HG03378 (cell line): ENCODE results near the gene DOCK4.

Source experiments
- ATAC-seq: cut with Tn5 transposase; IDR thresholded peaks from one replicate; pipeline ENCODE4 v1.9.1; 2021; ENCODE audit warnings: mild to moderate bottlenecking, moderate library complexity; ENCODE audit not compliant: unreplicated experiment

Gene DOCK4

DNA sequence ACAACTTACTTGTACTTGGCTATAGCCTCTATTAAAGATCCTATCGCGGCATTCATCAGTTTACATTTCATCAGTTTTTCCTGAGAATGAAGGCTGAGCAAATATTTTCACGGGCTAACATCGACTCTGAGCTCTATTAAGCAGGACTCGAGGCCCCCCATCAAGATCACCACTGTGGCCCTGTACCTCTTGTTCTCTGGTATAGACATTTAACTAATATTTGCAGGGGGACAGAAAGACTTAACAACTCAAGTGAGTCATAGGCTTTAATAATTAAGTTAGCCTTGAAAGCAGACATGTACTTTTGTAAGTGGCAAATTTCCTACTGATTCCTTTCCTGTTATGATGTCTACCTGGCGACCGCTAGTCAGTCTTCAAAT is 45.4 kb downstream of the DOCK4 start:
- no peak for ATAC-seq

DNA sequence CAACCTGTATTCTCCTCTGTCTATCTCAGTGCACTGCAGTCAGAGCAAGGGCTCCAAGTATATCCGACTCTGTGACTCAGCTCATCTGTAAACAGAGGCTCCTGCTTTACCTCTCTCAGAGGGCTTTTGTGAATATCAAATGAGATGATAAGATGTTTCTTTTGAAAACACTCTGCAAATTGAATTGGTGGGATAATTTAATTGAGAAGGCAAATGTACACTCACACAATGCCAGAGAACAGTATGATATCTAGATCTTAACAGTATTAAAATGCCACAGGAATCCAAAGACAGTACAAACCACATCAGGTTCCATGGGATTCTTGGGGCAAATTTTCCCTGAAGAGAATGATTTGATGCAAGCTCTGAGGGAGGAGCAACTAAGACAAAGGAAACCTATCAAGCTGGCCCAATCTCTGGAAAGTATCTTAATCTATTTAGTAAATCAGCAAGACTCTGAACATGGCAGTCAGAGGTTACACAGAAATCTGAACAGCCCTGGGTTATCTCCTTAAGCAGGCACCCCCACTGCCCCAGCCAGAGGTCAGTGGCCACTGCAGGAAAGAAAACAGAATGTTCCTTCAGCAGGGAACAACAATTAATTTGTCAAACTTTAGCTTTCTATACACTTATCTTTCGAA is 45.9 kb downstream of the DOCK4 start:
- ATAC-seq: no peak

DNA sequence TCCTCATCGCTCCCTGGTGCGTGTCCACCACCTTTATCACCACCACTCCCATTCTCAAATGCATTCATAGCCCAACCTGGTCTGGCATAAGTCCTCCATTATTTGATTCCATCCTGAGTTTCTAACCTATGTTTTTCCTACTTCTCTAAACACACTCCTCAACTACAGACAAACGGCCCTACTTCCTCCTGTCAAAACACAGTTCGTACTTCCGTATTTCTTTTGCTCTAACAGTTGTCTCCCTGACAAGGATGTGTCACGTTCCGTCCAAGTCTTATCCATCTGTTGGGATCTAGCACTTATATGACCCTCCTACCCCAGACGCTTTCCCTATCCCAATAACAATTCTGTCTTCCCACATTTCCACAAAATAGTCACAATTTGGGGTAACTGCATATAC is 46.8 kb downstream of the DOCK4 start:
- no peak for ATAC-seq

DNA sequence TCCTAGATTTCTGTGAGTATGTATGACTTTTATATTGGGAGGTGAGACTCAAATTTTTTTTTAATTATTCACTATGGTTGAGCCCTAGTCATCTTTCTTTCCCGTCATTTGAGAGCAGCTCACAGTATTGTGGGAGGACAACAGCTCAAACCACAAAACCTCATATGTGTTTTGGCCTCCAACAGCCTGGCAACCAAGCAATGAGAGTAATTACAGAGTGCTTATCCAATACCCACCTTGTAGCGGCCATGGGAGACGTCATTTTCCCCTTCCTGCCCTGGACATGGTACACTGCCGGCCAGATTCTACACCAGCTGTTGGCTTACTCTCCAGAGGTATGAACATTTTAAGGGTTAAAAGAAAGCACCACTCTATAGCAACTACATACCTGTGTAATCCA is 49.1 kb downstream of the DOCK4 start:
- ATAC-seq: no peak

DNA sequence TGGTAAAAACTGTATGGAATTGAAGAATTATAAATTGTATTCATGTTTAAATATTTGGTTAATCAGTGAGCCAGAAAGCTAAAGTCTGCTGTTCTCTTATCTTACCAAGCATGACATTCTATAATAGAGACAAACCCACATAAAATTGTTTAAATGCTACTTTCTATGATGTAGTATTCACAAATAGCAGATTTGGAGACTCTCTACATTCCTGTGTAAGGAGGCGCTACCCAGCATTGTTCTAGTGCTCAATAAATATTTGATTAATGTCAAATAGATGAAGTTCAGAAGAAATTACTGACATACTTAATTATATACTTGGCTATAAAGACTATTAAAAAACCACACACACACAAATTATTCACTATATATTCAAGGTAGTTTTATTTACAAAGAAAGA is 49.8 kb downstream of the DOCK4 start:
- ATAC-seq: no peak

DNA sequence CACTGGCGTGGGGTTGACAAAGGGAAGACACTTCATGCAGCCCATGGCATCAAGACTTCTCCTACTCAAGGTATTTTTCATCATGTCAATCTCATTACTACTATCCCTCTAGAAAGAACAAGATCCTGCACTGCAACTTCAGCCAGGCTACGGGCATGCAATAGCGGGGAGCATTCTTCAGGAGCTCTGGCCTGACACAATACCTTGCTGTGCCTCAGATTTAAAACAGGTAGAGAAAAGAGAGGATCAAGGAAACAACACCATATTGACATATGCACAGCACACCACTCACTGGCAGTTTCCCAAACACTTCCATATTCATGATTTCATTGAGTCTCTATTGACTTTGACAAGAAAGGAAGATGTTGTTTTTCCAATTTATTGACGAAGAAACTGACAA is 51.5 kb downstream of the DOCK4 start:
- no peak for ATAC-seq

DNA sequence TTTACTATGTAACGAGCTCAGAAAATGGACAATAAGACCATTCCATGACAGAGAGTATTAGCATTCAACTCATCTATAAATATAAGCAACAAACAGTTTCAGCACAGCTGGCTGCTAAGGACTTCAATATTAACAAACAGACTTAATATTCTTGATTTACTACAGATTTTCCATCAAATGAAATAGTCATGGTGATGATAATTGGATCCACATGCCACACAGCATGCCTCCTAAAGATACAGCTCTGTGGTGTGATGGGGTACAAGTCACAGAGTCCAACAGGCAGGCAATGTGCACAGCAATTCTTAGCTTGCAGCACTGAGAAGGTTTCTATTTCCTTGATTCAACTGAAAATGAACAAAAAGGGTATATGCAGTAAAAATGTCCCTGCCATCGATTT is 54.0 kb downstream of the DOCK4 start:
- no peak for ATAC-seq

DNA sequence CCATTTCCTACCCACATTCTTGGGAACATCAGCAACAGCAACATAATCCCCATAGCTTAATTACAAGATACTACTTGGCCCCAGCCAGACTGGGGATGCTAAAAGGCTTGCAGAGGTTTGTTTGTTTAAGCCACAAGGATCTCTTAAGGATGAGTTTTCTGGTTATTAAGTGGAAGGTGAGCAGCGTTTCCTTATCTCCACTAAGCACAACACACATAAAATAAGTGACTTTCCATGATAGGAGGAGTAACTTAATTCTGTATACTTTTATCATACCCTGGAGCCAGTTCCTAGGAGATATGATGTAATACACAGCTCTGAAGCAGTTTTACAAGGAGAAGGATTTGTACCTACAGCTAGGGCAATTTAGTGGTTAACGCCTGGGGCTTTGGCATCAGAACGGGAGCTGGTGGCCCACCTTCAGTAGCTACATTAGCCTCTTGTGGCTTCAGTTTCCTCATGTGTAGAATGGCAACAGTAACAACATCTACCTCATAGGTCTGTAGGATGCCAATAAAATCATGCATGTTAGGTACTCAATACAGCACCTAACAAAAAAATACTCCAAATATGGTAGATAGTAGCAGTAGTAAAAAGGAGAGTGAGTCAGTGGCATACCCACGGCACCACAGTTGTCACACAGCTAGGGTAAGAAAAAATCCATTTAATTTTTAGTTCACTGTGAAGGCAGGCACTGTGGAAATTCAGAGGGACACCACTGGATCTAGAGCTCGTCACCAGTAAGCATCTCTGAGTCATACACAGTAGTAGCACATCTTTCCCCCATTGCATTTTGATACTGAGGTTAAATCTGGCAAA is 55.2 kb downstream of the DOCK4 start:
- no peak for ATAC-seq

DNA sequence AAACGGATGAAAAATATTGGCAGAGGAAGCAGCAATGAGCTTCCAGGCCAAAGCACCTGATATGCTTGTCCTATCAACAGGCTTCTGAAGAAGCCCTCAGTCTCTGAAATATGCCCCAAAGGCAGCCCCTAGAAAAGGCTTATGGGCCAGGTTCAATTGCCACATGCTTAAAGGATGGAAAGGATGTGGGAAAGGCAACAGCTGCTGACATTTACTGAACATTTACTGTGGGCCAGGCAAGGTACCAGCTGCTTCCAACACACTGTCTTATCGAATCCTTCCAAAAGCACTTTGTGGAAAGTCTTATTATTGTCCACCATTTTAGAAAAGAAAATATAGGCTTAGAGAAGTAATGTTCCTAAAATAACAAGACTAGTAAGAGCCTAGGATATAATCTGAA is 56.5 kb downstream of the DOCK4 start:
- ATAC-seq: no peak

DNA sequence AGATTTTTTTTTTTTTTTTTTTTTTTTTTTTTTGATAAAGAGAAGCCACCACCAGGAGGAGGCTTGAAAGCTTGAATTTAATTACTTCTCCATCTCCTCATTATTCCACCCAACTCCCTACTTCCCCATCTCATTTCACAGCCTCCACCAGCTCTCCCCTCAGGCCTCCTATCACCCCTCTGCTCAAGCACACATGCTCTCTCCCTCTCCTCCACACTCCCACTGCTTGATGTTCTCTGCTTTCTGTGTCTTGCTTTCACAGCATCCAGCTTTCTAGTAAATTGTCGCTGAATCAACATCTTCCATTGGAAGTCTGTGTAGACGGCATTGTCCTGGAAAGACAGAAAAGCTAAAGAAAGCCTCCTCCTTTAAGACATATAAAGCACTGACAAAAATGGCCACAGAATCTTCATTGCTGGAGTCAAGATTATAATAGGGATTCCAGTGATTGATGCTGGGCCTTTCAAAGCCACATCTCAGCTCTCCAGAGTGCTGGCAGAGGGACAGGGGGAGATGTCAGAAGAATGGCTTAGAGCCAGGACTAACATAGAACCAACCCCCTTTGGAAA is 58.3 kb downstream of the DOCK4 start:
- ATAC-seq: no peak

DNA sequence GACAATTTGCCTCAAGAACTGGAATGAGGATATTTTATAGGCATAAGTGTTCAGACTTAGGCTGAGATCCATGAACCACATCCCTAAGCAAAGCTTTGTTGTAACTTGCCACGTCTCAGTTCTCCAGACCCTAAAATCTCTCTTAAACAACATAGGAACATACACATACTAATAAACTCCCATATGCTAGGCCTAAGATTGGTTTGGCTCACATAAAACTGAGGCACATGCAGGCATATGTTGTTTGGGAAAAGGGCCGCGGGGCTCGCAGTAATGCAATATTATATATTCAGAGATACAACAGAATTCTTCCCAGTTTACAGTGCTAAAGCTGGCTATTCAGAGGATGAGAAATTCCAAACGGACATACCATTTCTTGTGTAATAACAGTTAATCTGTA is 61.0 kb downstream of the DOCK4 start:
- ATAC-seq: no peak

DNA sequence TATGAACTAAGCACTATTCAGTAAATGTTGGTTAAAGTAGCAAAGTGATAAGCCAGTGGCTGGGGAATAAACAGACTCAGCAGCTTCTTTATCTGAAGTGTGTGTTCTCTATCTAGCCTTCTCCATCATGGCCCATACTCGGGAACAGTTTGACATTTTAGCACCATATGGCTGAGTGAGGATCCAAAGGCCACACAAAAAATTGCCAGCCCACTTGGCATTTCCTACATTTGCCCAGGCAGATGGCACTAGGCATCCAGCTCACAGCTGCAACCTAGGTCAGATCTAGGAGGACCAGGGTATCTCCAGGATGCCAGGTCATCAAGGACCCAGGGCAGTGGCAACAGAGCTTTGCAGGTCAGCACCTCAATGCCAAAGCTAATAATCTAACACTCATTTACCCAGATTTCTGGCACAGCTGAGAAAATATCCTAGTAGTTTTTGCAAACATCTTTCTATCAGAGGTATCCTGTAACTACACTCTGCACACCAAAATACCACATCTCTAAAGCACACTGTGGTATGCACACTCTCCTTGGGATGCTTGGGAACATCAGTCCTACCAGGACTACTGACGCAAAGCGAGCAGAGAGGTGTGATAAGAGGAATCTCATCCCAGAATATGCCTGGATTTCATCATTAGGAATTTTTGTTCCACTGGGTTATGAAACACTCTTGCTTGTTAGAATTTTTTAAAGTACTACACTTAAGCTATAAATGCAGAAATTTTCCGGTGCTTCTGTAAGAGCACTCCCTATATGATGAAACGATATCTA is 61.7 kb downstream of the DOCK4 start:
- no peak for ATAC-seq

DNA sequence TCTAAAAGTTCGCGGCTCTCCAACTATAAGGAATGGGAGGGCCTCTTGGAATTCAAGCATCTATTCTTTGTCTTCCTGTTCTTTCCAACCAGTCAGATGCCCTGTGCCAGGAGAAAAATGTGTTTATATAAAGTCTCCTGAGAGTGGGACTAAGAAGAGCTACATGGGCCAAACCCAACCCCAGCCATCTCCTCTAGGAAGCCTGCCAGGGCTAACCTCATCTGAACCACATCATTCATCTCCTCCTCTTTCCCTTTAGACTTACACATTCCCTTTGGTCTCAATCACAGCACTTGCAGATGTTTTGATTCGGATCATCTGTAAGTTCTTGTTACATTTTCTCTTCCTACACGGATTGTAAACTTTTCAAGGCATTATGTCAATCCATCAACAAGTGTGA is 62.6 kb downstream of the DOCK4 start:
- no peak for ATAC-seq

DNA sequence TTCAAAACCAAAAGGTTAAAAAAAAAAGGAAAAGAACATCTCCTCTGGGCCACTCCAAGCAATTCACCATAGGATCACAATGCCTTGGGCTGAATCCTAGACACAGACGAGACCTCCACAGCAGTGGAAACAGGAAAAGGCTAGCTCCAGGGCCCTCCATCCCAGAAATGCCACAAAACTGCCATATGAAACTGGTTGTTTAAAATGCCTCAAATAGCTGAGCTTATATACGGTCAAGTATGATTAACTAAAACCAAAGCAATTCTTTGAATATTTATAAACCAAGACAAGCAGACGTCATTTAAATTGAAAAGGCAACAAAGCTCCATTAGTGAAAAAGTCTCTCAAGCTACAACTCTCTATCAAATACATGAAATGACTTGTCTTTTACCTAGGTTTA is 63.1 kb downstream of the DOCK4 start:
- ATAC-seq: no peak

DNA sequence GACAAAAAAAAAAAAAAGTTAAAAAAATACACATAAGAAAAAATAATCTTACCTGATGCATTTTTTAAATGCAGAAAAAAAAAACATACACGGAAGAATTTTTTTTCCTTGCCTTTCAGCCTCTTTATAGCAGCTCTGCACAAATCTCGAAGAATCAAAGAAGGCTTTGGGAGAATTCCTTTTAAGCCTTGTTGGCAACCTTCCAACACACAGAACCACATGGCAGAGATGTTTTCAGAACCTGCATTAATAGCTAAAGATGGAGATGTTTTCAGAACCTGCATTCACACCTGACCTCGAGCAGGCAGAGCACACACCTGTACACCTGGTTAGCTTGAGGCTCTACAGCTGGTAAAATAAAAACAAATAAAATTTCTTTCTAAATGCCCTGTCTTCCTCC is 65.6 kb downstream of the DOCK4 start:
- ATAC-seq: no peak

DNA sequence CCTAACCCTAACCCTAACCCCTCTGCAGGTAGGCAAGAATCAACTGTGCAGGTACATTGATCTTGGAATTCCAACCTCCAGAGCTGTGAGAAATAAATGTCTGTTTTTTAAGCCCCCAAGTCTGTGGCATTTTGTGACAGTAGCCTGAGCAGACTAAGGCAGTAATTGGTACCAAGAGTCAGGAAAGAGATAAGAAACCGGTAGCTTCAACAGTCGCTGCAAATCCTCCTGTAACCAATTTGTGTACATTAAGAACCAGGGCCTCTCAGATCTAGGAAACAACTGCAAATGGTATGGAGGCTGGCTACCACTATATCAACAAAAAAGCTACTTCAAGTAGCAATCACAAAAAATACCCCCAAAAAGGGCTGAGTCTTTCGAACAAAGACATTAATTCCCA is 67.3 kb downstream of the DOCK4 start:
- no peak for ATAC-seq

DNA sequence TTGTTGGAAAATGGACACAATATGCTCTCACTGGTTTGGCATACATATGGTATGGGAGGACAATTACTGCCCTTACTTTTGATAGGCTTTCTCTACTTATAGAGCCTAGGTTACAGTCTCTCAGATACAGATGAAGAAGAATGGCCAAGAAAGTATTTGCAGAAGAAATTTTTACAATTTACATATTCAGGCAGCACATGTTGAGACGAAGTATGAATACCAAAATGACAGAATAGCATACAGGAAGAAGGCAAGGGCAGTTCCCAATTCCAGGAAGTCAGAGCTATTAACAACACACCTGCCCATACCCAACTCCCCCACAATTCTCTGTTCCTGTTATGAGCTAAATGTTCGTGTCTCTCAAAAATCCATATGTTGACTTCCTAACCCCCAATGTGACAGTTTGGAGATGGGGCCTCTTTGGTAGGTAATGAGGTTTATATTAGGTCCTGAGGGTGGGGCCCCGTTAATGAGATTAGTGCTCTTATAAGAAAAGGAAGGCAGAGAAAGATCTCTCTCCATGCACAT is 67.8 kb downstream of the DOCK4 start:
- ATAC-seq: no peak

DNA sequence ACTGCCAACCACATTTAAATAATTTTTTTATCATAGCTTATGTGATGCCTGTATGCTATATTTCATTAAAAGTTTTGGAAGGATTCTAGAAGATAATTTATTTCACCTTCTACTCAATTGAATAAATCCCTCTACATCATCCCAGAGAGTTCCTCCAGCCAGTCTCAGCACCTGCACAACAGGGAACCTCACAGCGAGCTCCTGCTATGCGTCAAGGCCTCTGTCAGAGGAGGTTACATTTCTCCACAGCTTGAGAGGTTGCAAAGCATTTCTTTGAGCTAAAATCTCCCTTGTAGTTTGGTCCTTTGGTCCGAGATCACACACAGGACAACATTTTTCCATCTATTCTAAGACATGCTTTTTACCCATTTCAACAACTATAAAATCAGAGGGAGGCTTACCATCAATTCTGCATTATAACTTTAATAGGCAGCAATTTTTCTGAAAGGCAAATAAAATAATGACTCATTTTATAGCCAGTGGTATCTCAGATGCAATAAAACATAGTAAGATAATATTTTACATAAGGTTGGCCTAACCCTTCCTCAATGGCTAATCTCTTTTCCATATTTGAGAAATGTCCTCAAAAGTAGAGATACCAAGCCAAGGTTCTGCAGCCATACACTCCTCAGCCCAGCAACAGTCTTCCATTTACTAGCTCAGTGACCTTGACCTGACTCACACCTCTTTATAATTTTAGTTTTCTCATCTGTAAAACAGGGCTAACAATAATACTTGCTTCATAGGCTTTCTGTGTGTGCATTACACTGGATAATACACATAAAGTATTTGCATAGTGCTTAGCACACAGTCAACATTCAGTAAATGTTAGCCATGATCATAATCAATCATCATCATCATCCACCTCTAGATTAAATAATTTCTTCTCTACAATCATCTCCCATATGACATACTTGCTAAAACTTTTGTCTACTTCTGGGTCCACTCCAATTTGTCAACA is 68.8 kb downstream of the DOCK4 start:
- ATAC-seq: no peak

DNA sequence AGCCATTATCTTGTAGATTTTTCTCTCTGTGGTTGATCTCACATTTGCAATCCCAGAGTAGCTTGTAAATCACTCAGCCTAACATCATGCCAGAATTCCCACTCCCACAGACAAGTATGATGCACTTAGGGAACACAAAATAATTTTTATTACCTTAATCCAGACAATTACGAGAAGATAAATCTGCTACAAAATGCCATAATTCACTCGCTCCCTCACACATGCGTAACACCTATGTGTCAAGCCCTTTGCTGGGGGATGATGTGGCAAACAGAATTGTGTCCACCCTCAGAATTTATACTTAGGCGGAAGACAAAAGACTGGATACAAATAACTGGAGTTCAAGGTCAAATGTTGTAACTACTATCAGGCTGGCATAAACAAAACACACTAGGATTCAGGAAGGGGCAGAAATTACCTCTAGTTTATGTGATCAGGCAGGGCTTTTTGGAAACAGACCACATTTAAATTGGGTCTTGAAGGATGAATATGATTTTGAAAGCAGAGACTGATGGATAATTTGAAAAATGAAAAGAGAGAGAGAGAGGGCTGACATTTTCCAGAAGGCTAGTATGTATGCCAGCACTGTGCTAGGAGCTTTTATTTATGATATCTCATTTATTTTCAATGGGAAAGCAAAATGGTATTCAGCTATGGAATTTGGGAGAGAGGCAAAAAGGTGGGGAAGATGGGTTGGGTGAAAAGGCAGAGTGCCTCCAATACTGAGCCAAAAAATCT is 69.8 kb downstream of the DOCK4 start:
- no peak for ATAC-seq

DNA sequence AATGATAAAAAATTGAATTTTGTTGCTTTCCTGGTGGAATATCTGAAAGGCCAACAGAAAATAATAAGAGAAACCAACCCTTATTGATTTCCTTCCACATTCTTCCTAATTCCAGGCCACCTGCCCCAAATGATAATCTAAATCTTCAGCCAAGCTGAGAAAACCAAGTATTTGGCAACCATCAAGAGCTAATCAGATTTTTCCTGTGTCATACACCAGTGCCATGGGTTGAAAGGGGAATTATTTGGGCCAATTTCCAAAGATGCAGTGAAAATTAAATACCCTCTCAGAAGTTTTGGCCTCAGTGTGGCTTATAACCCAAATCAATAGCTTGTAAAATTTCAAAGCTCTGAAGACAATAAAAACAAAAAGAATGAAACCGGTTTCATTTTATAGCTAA is 70.4 kb downstream of the DOCK4 start:
- no peak for ATAC-seq
